ENCODE results near the gene TRPV4. TPM values are rescaled to one million over a fixed set of nuclear protein-coding genes. Genes with fewer than 3 reads are reported as not detected.

The TRPV4 gene
- total and polyA plus RNA-seq, 9 of the 15 experiments (the other 6 are each of a cell fraction or from before 2014, with no cell fraction given), result 0.13 TPM; not detected in 8

GRCh38 chr12:109808876-109809646 is 24.1 kb downstream of the TRPV4 start:
- peaks cover 2 to 8% of the 10 kb centered on the region in 2 experiments; a peak in 2 of 5 replicates for H3K27me3 ChIP-seq (ENCODE audit: control insufficient read depth in 2 of 2, insufficient read depth in 2 of 2, low read length in 2 of 2)
- no peaks in the 10 kb centered on the region for H3K9me1 ChIP-seq (ENCODE audit: control insufficient read depth, insufficient read depth, low read length)
- H3K27ac ChIP-seq (ENCODE audit: extremely low read depth, low read depth, low read length), result no peak overlapping the region
- no TSS peak for BruUV-seq (replicated peaks)
- in situ Hi-C loops (cut with MboI) (no loop called here), intact Hi-C loops (cut with micrococcal nuclease) (loop anchor here (5.0 kb wide), 1 partner anchor 68 kb away; no protein-coding TSS in a partner anchor)
- no peaks in the 10 kb centered on the region for H3K9me3 ChIP-seq (replicated peaks; ENCODE audit: control insufficient read depth, insufficient read depth, low read depth, low read length)
- no peak for ATAC-seq
- no peaks in the 10 kb centered on the region for H3K36me3 ChIP-seq (ENCODE audit: control insufficient read depth, insufficient read depth, low read length)
- H3K4me3 ChIP-seq, result no peak overlapping the region
- no peak overlapping the region for H3K4me2 ChIP-seq (ENCODE audit: insufficient read depth, low read length)
- POLR2A ChIA-PET, result no interaction called here
- H3K4me1 ChIP-seq (replicated peaks in 1 of 2; ENCODE audit: control insufficient read depth in 2 of 2, insufficient read depth in 2 of 2, low read length in 2 of 2), result no peaks in the 10 kb centered on the region; a peak in 1 of 5 replicates
- no peak overlapping the region for H2AFZ ChIP-seq (ENCODE audit: low read depth, low read length)
- H3K79me2 ChIP-seq (ENCODE audit: control insufficient read depth, insufficient read depth, low read length), result no peaks in the 10 kb centered on the region
- CTCF ChIA-PET (ENCODE audit: low intra/inter-chr PET ratio), result no interaction called here
- WGBS (ENCODE audit: insufficient coverage, low coverage, missing lambda C conversion rate), result 0% methylated on average over 4 of the region's 4 CpGs
- no peak overlapping the region for H3K9ac ChIP-seq (ENCODE audit: insufficient read depth in 1 of 2, low read depth in 2 of 2, low read length in 2 of 2)
- peaks cover 6% of the 10 kb centered on the region; the same call in 1 of the 2 replicates for H4K20me1 ChIP-seq (replicated peaks; ENCODE audit: control insufficient read depth, insufficient read depth, low read length)
- FAIRE-seq, result no peak
- DNase-seq (ENCODE audit: extremely low read depth in 1 of 4, low spot score in 3 of 4), result no peak
- TF ChIP-seq ZNF354B (CRISPR knock-in tag; IDR thresholded peaks at IDR 0.05) (no peak), COPS2 (conservative IDR thresholded peaks at IDR 0.05) (no peak), TAF15 (IDR thresholded peaks at IDR 0.05; ENCODE audit: low read depth, low read length) (no peak), ZNF76 (CRISPR knock-in tag; IDR thresholded peaks at IDR 0.05; ENCODE audit: borderline replicate concordance) (no peak), EHMT2 (IDR thresholded peaks at IDR 0.05) (peak; percentile 58; the same call in 1 of the 2 replicates), ZNF12 (CRISPR knock-in tag; IDR thresholded peaks at IDR 0.05) (no peak), ZBTB9 (CRISPR knock-in tag; IDR thresholded peaks at IDR 0.05) (no peak), POLR2H (tag; IDR thresholded peaks at IDR 0.05; ENCODE audit: low read depth) (no peak), ASH1L (IDR thresholded peaks at IDR 0.05; ENCODE audit: borderline replicate concordance, low read depth, partially characterized antibody) (no peak)
- TF ChIP-seq, protein P1, sequence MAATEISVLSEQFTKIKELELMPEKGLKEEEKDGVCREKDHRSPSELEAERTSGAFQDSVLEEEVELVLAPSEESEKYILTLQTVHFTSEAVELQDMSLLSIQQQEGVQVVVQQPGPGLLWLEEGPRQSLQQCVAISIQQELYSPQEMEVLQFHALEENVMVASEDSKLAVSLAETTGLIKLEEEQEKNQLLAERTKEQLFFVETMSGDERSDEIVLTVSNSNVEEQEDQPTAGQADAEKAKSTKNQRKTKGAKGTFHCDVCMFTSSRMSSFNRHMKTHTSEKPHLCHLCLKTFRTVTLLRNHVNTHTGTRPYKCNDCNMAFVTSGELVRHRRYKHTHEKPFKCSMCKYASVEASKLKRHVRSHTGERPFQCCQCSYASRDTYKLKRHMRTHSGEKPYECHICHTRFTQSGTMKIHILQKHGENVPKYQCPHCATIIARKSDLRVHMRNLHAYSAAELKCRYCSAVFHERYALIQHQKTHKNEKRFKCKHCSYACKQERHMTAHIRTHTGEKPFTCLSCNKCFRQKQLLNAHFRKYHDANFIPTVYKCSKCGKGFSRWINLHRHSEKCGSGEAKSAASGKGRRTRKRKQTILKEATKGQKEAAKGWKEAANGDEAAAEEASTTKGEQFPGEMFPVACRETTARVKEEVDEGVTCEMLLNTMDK (IDR thresholded peaks at IDR 0.05; ENCODE audit: borderline replicate concordance, insufficient read depth, low read depth, low read length, poor library complexity, severe bottlenecking), result no peak
- TF ChIP-seq, protein P2, sequence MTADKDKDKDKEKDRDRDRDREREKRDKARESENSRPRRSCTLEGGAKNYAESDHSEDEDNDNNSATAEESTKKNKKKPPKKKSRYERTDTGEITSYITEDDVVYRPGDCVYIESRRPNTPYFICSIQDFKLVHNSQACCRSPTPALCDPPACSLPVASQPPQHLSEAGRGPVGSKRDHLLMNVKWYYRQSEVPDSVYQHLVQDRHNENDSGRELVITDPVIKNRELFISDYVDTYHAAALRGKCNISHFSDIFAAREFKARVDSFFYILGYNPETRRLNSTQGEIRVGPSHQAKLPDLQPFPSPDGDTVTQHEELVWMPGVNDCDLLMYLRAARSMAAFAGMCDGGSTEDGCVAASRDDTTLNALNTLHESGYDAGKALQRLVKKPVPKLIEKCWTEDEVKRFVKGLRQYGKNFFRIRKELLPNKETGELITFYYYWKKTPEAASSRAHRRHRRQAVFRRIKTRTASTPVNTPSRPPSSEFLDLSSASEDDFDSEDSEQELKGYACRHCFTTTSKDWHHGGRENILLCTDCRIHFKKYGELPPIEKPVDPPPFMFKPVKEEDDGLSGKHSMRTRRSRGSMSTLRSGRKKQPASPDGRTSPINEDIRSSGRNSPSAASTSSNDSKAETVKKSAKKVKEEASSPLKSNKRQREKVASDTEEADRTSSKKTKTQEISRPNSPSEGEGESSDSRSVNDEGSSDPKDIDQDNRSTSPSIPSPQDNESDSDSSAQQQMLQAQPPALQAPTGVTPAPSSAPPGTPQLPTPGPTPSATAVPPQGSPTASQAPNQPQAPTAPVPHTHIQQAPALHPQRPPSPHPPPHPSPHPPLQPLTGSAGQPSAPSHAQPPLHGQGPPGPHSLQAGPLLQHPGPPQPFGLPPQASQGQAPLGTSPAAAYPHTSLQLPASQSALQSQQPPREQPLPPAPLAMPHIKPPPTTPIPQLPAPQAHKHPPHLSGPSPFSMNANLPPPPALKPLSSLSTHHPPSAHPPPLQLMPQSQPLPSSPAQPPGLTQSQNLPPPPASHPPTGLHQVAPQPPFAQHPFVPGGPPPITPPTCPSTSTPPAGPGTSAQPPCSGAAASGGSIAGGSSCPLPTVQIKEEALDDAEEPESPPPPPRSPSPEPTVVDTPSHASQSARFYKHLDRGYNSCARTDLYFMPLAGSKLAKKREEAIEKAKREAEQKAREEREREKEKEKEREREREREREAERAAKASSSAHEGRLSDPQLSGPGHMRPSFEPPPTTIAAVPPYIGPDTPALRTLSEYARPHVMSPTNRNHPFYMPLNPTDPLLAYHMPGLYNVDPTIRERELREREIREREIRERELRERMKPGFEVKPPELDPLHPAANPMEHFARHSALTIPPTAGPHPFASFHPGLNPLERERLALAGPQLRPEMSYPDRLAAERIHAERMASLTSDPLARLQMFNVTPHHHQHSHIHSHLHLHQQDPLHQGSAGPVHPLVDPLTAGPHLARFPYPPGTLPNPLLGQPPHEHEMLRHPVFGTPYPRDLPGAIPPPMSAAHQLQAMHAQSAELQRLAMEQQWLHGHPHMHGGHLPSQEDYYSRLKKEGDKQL (CRISPR knock-in tag; IDR thresholded peaks at IDR 0.05; ENCODE audit: borderline replicate concordance), result no peak
